Mucosa of stomach (tissue), 1 donor: ENCODE data around the gene TRIM69.
"Not testable (repeated sequence)": the region's sequence is repeated elsewhere in the genome, so short reads cannot be mapped to it uniquely, and the experiment has no call there.

ENCODE experiments used
- H3K27me3 ChIP-seq: one replicate; pipeline ENCODE4 v1.7.0; 2013; ENCODE audit warnings: mild to moderate bottlenecking, low read length; ENCODE audit not compliant: control insufficient read depth, insufficient read depth
- H3K36me3 ChIP-seq: one replicate; pipeline ENCODE4 v1.7.0; 2013; ENCODE audit warnings: low read length; ENCODE audit not compliant: control insufficient read depth, insufficient read depth
- H3K4me1 ChIP-seq: one replicate; pipeline ENCODE4 v1.7.0; 2013; ENCODE audit warnings: mild to moderate bottlenecking, low read length; ENCODE audit not compliant: control insufficient read depth, insufficient read depth
- H3K4me3 ChIP-seq: one replicate; pipeline ENCODE4 v1.7.0; 2013; ENCODE audit warnings: low read length
- H3K9ac ChIP-seq: one replicate; pipeline ENCODE4 v1.7.0; 2013; ENCODE audit warnings: mild to moderate bottlenecking, low read length, moderate library complexity
- H3K9me3 ChIP-seq: one replicate; pipeline ENCODE4 v1.7.0; 2013; ENCODE audit warnings: mild to moderate bottlenecking, low read length, moderate library complexity; ENCODE audit not compliant: control insufficient read depth
- donor health status: Pancreatic carcinoma.

The TRIM69 gene

GRCh38 chr15:44719293-44719999, 16.9 kb upstream of the TRIM69 start:
- Histone ChIP-seq H3K4me1 (peaks cover 2% of the 10 kb centered on the region), H3K4me3 (no peak overlapping the region), H3K36me3 (peaks cover 16% of the 10 kb centered on the region)

GRCh38 chr15:44720000-44720435, 16.3 kb upstream of the TRIM69 start:
- peaks cover 16% of the 10 kb centered on the region for H3K36me3 ChIP-seq
- not testable (repeated sequence) for H3K4me3 ChIP-seq, H3K4me1 ChIP-seq, H3K9me3 ChIP-seq, H3K9ac ChIP-seq, H3K27me3 ChIP-seq

More at GRCh38 chr15:44719293-44719999, 16.9 kb upstream of the TRIM69 start:
- no peaks in the 10 kb centered on the region for H3K27me3 ChIP-seq
- H3K9me3 ChIP-seq, result no peaks in the 10 kb centered on the region
- no peak overlapping the region for H3K9ac ChIP-seq

- Histone ChIP-seq H3K9ac (no peak overlapping the region), H3K4me3 (no peak overlapping the region), H3K27me3 (no peaks in the 10 kb centered on the region), H3K9me3 (no peaks in the 10 kb centered on the region), H3K4me1 (no peaks in the 10 kb centered on the region), H3K36me3 (peaks cover 14% of the 10 kb centered on the region)
These were observed 15.7 kb upstream of the TRIM69 start for GRCh38 chr15:44720460-44721176.

GRCh38 chr15:44722011-44722410, 14.3 kb upstream of the TRIM69 start:
- H3K4me3 ChIP-seq, result no peak overlapping the region
- H3K9me3 ChIP-seq, result no peaks in the 10 kb centered on the region
- H3K36me3 ChIP-seq, result peaks cover 4% of the 10 kb centered on the region
- peaks cover 12% of the 10 kb centered on the region for H3K4me1 ChIP-seq
- H3K9ac ChIP-seq, result no peak overlapping the region
- no peaks in the 10 kb centered on the region for H3K27me3 ChIP-seq

- Histone ChIP-seq H3K4me3 (no peak overlapping the region), H3K4me1 (peaks cover 23% of the 10 kb centered on the region), H3K9me3 (no peaks in the 10 kb centered on the region), H3K9ac (peak overlapping the region; percentile 5), H3K27me3 (no peaks in the 10 kb centered on the region), H3K36me3 (no peaks in the 10 kb centered on the region)
These were observed 10.2 kb upstream of the TRIM69 start for GRCh38 chr15:44726136-44726535.

GRCh38 chr15:44726568-44727484, 9.5 kb upstream of the TRIM69 start:
- no peaks in the 10 kb centered on the region for H3K9me3 ChIP-seq
- H3K27me3 ChIP-seq, result no peaks in the 10 kb centered on the region
- no peak overlapping the region for H3K4me3 ChIP-seq
- peak overlapping the region; percentile 5 for H3K9ac ChIP-seq
- no peaks in the 10 kb centered on the region for H3K36me3 ChIP-seq
- H3K4me1 ChIP-seq, result peaks cover 23% of the 10 kb centered on the region

- H3K36me3 ChIP-seq, result no peaks in the 10 kb centered on the region
- no peaks in the 10 kb centered on the region for H3K27me3 ChIP-seq
- H3K9ac ChIP-seq, result peak overlapping the region; percentile 38
- no peaks in the 10 kb centered on the region for H3K9me3 ChIP-seq
- H3K4me3 ChIP-seq, result no peak overlapping the region
- H3K4me1 ChIP-seq, result peaks cover 23% of the 10 kb centered on the region
These were observed 8.7 kb upstream of the TRIM69 start for GRCh38 chr15:44727485-44728231.

GRCh38 chr15:44728232-44728575, 8.1 kb upstream of the TRIM69 start:
- not testable (repeated sequence) for H3K4me3 ChIP-seq, H3K27me3 ChIP-seq, H3K9me3 ChIP-seq, H3K36me3 ChIP-seq
- Histone ChIP-seq H3K4me1 (peaks cover 23% of the 10 kb centered on the region), H3K9ac (peak overlapping the region; percentile 99)

- peak overlapping the region; percentile 81 for H3K4me3 ChIP-seq
- H3K27me3 ChIP-seq, result no peaks in the 10 kb centered on the region
- no peaks in the 10 kb centered on the region for H3K9me3 ChIP-seq
- H3K36me3 ChIP-seq, result no peaks in the 10 kb centered on the region
- peak overlapping the region; percentile 99 for H3K9ac ChIP-seq
- peaks cover 23% of the 10 kb centered on the region for H3K4me1 ChIP-seq
These were observed 7.5 kb upstream of the TRIM69 start for GRCh38 chr15:44728576-44729407.

GRCh38 chr15:44729408-44730127, 6.8 kb upstream of the TRIM69 start:
- H3K36me3 ChIP-seq, result no peaks in the 10 kb centered on the region
- H3K27me3 ChIP-seq, result no peaks in the 10 kb centered on the region
- peaks cover 23% of the 10 kb centered on the region for H3K4me1 ChIP-seq

More at GRCh38 chr15:44729408-44730127, 6.8 kb upstream of the TRIM69 start:
- H3K9me3 ChIP-seq, result no peaks in the 10 kb centered on the region
- peak overlapping the region; percentile 99 for H3K9ac ChIP-seq
- peak overlapping the region; percentile 81 for H3K4me3 ChIP-seq
